ENCODE data around the gene RBMS3. TPM values are rescaled to one million over a fixed set of nuclear protein-coding genes. Genes with fewer than 3 reads are reported as not detected.

RBMS3 gene
- total RNA-seq, 1 experiment from 2014 or later, result 8.7 TPM

- Mint-ChIP-seq H3K4me3 (no peak overlapping the region), H3K9me3 (no peaks in the 10 kb centered on the region), H3K36me3 (no peaks in the 10 kb centered on the region), H3K27me3 (ENCODE audit: low read depth) (no peaks in the 10 kb centered on the region), H3K27ac (no peak overlapping the region), H3K4me1 (peaks cover 10% of the 10 kb centered on the region)
- no peak for DNase-seq (ENCODE audit: low spot score)
- ATAC-seq, result no peak
- TF ChIP-seq E2F1 (CRISPR knock-in tag; IDR thresholded peaks at IDR 0.05) (no peak), ESRRA (CRISPR knock-in tag; IDR thresholded peaks at IDR 0.05; ENCODE audit: borderline replicate concordance) (no peak), GABPB1 (CRISPR knock-in tag; IDR thresholded peaks at IDR 0.05) (no peak), TCF7 (CRISPR knock-in tag; IDR thresholded peaks at IDR 0.05; ENCODE audit: low read depth) (no peak), ZNF512 (CRISPR knock-in tag; IDR thresholded peaks at IDR 0.05; ENCODE audit: borderline replicate concordance) (no peak), NFE2L1 (CRISPR knock-in tag; IDR thresholded peaks at IDR 0.05) (no peak), ATF1 (CRISPR knock-in tag; IDR thresholded peaks at IDR 0.05) (no peak), TEAD1 (CRISPR knock-in tag; IDR thresholded peaks at IDR 0.05) (no peak), NR3C1 (CRISPR knock-in tag; conservative IDR thresholded peaks at IDR 0.05; ENCODE audit: low read depth) (no peak), ETV6 (CRISPR knock-in tag; IDR thresholded peaks at IDR 0.05) (no peak), ZNF219 (CRISPR knock-in tag; IDR thresholded peaks at IDR 0.05; ENCODE audit: borderline replicate concordance) (no peak), FOXK1 (CRISPR knock-in tag; IDR thresholded peaks at IDR 0.05) (no peak), JAZF1 (CRISPR knock-in tag; IDR thresholded peaks at IDR 0.05) (no peak), ZNF281 (CRISPR knock-in tag; IDR thresholded peaks at IDR 0.05) (no peak)
- ChIA-PET POLR2A (no interaction called here), CTCF (interaction anchor here (1.5 to 1.6 kb wide), 2 partner anchors 124 to 188 kb away, joined by 3 to 6 read pairs; no protein-coding TSS in a partner anchor)
Observed at GRCh38 chr3:30011237-30011803, 730.4 kb downstream of the RBMS3 start.

- H3K4me3 Mint-ChIP-seq, result no peak overlapping the region
- CTCF ChIA-PET, result interaction anchor here (0.6 to 2.2 kb wide), 15 partner anchors 9 to 757 kb away, joined by 3 to 8 read pairs (median 3); no protein-coding TSS in a partner anchor
- POLR2A ChIA-PET, result no interaction called here
Observed at GRCh38 chr3:30012941-30013543, 732.2 kb downstream of the RBMS3 start.

More at GRCh38 chr3:30012941-30013543, 732.2 kb downstream of the RBMS3 start:
- no peaks in the 10 kb centered on the region for H3K9me3 Mint-ChIP-seq
- no peaks in the 10 kb centered on the region for H3K4me1 Mint-ChIP-seq
- TF ChIP-seq EMX1 (CRISPR knock-in tag; IDR thresholded peaks at IDR 0.05), result no peak
- no peak for TF ChIP-seq MAX (CRISPR knock-in tag; IDR thresholded peaks at IDR 0.05)
- TF ChIP-seq CTCF (IDR thresholded peaks at IDR 0.05), result peak; percentile 63; the same call in 1 of the 2 replicates
- no peak for TF ChIP-seq ZNF232 (CRISPR knock-in tag; IDR thresholded peaks at IDR 0.05)
- TF ChIP-seq ZNF317 (CRISPR knock-in tag; IDR thresholded peaks at IDR 0.05; ENCODE audit: borderline replicate concordance, low read depth), result no peak
- DNase-seq (ENCODE audit: low spot score), result peak; percentile 80
- ATAC-seq, result peak; percentile 85
- H3K27me3 Mint-ChIP-seq (ENCODE audit: low read depth), result no peaks in the 10 kb centered on the region
- no peak overlapping the region for H3K27ac Mint-ChIP-seq
- H3K36me3 Mint-ChIP-seq, result no peaks in the 10 kb centered on the region

Data from WTC11 (cell line).